Activated naive CD4-positive, alpha-beta T cell treated with anti-CD3 and anti-CD28 coated beads, Interleukin-2, amount 50 U/mL, for 24 hours (primary cell): Measurements from ENCODE around the gene NEK6.

Experiments used
- H3K27ac Mint-ChIP-seq: one replicate; pipeline ENCODE4 v1.8.0; 2021; ENCODE audit warnings: mild to moderate bottlenecking, mixed read lengths
- H3K27me3 Mint-ChIP-seq: one replicate; pipeline ENCODE4 v1.8.0; 2021; ENCODE audit warnings: mixed read lengths
- H3K36me3 Mint-ChIP-seq: one replicate; pipeline ENCODE4 v1.8.0; 2021; ENCODE audit warnings: mixed read lengths
- H3K4me1 Mint-ChIP-seq: one replicate; pipeline ENCODE4 v1.8.0; 2021; ENCODE audit warnings: mixed read lengths
- H3K4me3 Mint-ChIP-seq: one replicate; pipeline ENCODE4 v1.8.0; 2021; ENCODE audit warnings: mild to moderate bottlenecking, mixed read lengths
- H3K9me3 Mint-ChIP-seq: one replicate; pipeline ENCODE4 v1.8.0; 2021; ENCODE audit warnings: mixed read lengths

The NEK6 gene

DNA sequence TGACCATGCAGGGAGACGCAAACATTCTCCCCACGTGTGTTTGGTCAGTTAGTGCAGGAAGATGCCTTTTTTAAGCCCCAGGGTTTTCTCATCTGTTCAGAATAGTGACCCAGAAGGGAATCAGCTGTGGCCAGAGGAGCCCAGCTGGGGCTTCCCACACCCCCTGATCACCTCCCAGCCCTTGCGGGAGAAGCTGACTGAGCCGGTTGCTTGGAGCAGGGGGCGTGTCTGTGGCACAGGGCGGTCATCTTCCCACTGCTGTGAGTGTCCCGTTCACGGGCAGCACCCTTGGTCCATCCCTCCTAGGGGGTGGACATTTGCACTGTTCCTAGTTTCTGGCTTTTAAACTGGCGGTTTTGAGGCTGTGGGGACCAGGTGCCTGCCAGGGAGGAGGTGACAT, 69.7 kb downstream of the NEK6 start:
- no peak overlapping the region for H3K27ac Mint-ChIP-seq
- no peak overlapping the region for H3K4me3 Mint-ChIP-seq
- no peaks in the 10 kb centered on the region for H3K9me3 Mint-ChIP-seq
- no peaks in the 10 kb centered on the region for H3K4me1 Mint-ChIP-seq
- no peaks in the 10 kb centered on the region for H3K27me3 Mint-ChIP-seq
- H3K36me3 Mint-ChIP-seq: no peaks in the 10 kb centered on the region

DNA sequence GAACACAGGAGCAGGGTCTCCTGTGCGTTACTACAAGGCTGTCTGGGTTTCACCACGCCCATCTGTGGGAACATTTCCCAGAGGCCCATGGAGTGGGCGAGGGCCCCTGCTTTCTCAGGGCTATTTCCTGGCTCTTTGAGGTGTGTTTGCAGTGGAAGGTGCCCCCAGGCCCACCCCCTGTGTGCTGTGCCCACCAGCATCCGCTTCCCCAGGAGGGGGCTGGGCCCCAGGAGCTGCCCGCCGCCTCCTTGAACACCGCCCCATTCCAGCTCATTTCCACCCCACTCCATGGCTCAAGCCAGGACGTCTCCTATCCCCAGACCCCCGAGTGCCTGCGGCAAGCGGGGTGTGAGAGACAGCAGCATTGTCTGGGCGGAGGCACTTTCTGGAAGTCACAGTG, 70.5 kb downstream of the NEK6 start:
- Mint-ChIP-seq H3K4me1 (no peaks in the 10 kb centered on the region), H3K9me3 (no peaks in the 10 kb centered on the region), H3K4me3 (no peak overlapping the region), H3K27me3 (no peaks in the 10 kb centered on the region), H3K27ac (no peak overlapping the region), H3K36me3 (no peaks in the 10 kb centered on the region)

DNA sequence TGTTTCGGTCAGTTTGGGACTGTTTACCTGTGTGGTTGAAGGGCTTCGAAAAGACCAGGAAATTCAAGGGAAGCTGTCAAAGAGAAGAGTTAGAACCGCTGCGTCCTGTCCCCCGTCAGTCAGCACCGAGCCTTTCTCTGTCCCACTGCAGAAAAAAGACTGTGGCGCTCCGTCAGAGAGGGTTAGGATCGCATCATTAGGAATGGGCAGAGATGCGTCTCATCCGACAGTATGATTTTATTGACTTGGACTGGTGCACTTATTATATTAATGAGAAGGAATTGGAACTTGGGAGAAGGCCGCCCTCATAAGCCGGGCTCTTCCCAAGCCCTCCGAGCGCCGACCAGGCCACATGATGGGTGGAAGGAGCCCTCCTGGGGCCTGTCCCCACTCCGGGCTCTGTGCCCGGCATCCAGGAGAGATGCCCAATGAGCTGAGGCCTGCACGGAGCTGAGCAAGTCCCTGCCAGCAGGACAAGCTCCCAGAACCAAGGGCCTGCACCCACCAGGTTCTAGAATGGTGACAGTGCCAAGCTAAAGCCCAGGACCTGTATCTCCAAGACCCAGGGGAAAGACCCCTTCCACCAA, 71.5 kb downstream of the NEK6 start:
- Mint-ChIP-seq H3K36me3 (no peaks in the 10 kb centered on the region), H3K4me3 (no peak overlapping the region), H3K27me3 (no peaks in the 10 kb centered on the region), H3K4me1 (no peaks in the 10 kb centered on the region), H3K9me3 (no peaks in the 10 kb centered on the region), H3K27ac (no peak overlapping the region)

DNA sequence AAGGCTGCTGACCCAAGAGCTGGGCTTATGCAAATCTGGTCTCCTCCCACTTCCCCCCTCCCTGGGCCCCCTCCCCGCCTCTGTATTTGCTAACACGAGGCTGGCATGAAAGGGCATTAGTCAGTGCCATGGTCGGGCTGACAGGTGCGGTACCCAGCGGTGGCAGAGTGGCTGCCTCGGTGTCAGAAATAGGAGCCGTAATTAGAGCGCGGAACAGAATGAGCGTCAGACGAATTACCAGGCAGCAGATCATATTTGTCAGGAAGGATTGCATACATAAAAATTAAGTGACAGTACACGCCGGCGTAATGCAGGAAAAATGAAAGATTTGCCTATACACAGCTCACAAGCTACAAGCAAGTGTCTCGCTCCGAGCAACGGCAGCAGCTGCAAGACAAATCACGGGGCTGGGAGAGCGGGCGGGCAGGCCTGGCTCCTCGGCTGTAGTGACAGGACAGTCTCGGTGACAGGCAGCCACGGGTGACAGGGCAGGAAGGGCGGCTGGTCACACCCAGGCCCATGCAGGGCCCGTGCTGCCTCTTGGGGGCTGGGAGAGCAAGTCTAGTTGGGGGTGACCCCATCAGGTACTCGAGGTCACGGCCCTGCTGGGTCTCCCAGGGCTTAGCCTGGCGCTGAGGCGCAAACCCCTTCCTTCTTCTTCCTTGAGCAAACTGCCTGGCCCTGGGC, 72.4 kb downstream of the NEK6 start:
- H3K4me3 Mint-ChIP-seq: no peak overlapping the region
- no peaks in the 10 kb centered on the region for H3K36me3 Mint-ChIP-seq
- H3K9me3 Mint-ChIP-seq: no peaks in the 10 kb centered on the region
- no peaks in the 10 kb centered on the region for H3K4me1 Mint-ChIP-seq
- no peak overlapping the region for H3K27ac Mint-ChIP-seq
- H3K27me3 Mint-ChIP-seq: no peaks in the 10 kb centered on the region

DNA sequence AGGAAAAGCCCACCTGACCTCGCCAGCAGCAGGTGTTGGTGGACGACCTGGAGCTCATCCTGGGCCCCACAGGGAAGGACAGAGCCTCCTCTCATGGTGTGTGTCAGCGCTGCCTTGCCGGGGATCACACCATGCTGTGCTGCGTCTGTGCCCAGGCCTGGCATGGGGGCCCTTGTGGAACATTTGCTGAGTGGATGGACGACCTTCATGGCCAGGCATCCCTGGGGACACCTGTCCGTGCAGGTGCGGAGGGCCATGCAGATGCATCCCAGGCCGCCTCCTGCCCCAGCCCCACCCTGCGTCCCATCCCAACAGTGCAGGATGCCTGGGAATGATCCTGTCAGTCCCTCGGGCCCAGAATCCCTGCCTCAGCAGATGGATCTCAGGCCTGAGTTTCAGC, 73.8 kb downstream of the NEK6 start:
- H3K9me3 Mint-ChIP-seq: no peaks in the 10 kb centered on the region
- no peaks in the 10 kb centered on the region for H3K27me3 Mint-ChIP-seq
- H3K36me3 Mint-ChIP-seq: no peaks in the 10 kb centered on the region
- no peak overlapping the region for H3K27ac Mint-ChIP-seq
- no peak overlapping the region for H3K4me3 Mint-ChIP-seq
- no peaks in the 10 kb centered on the region for H3K4me1 Mint-ChIP-seq

DNA sequence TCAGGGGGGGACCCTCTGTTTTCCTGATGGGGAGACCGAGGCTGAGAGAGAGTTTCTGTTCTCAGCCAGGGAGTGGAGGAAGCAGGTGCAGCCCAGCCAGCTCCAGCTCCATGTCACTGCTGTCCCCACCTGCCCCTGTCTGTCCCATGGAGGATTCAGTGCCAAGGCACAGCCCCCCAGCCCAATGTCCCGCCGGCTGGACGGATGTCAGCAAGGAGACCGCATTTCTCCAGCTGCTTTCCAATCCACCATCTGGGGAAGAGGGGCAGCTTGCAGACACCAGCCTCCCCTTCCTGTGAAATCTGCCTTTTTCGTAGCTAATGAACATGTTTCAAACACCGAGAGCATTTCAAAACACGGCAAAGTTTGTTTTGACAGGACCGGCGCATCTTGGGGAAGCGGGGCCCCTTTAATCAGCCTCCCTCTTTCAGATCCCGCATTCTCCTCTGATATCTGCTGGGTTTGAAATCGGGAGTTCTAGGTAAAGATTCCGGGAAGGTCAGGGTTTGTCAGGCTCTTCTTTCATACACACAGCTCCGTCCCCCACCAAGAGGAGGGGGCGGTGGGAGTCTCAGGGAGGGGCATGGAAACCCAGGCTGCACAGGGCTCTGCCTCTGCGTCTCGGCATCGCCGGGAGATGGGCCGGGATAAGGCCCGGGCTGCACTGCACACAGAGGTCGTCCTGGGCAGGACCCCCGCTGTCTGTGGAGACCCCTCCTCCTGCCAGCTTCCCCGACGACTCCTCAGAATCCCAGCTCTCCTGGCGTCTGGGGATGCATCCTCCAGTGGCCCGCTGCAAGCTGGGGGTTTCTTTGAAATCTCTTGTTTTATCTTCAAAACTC, 74.8 kb downstream of the NEK6 start:
- no peaks in the 10 kb centered on the region for H3K36me3 Mint-ChIP-seq
- no peak overlapping the region for H3K4me3 Mint-ChIP-seq
- H3K4me1 Mint-ChIP-seq: no peaks in the 10 kb centered on the region
- no peaks in the 10 kb centered on the region for H3K27me3 Mint-ChIP-seq
- H3K27ac Mint-ChIP-seq: no peak overlapping the region
- no peaks in the 10 kb centered on the region for H3K9me3 Mint-ChIP-seq

DNA sequence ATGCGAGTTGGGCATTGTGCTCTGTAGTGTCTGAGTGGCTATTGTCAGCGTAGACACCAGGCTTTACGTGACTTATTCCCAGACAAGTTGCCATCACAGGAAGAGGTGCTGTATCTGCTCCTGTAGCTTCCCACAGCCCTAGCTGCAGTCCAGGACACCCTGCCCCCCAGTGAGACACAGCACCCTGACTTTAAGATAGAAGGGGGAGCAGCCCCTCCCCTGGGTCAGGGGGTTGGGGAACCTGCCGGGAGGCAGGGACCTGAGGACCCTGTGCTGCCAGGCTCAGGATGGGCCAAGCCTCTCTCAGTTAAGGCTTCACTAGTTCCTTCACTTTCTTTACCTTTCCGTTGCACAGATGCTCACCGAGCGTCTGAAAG, 75.4 kb downstream of the NEK6 start:
- Mint-ChIP-seq H3K36me3 (no peaks in the 10 kb centered on the region), H3K27me3 (no peaks in the 10 kb centered on the region), H3K9me3 (no peaks in the 10 kb centered on the region), H3K4me3 (no peak overlapping the region), H3K27ac (no peak overlapping the region), H3K4me1 (no peaks in the 10 kb centered on the region)

DNA sequence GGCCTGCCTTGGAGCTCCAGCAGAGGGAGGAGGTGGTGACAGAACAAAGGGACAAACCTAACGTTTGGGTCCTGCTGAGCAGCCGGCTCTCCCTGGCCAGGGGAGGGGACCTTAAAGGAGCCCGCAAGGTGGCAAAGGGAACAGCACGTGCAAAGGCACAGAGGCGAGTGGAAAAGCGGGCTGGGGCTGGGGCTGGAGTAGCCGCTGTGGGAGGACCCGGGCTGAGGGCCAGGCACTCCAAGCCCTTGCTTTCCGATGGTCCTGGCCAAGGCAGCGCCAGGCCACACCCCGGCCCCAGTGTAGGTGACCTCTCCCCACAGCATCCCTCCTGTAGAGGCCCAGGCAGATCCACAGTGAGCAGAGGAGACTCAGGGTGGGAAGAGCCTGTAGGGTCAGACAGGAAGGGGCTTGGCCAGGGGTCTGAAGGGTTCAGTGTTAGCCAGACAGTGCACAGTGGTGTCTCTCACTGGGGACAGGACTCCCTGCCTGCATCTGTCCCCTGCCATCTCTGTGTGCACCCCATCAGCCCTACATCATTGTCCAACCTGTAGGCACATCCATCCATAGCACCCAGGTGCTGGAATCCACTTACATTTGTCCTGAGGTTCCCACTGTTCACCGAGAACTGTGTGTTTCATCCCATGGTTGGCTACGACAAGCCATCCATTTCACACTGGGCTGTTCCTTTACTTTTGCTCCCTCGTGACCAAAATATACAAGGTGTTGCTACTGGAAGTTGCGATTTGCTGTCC, 77.0 kb downstream of the NEK6 start:
- Mint-ChIP-seq H3K9me3 (no peaks in the 10 kb centered on the region), H3K27ac (no peak overlapping the region), H3K36me3 (no peaks in the 10 kb centered on the region), H3K27me3 (no peaks in the 10 kb centered on the region), H3K4me3 (no peak overlapping the region), H3K4me1 (no peaks in the 10 kb centered on the region)

DNA sequence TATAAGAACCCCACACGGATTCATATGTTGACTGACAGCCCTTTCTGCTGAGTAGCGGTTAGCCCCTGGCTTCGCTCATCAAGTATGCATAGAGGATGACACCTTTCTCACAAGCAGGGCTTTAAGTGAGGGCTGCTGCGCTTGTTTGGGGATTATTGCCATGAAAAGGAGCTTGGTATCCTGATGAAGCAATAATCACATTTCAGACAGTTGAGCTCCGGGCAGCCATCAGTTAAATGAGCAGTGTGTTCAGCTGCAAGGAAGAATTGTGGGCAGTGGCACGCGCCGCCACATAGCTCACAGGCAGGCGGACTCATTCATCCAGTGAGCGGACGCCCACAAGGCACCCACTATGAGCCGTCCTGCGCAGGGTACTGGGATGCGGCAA, 77.6 kb downstream of the NEK6 start:
- H3K36me3 Mint-ChIP-seq: no peaks in the 10 kb centered on the region

DNA sequence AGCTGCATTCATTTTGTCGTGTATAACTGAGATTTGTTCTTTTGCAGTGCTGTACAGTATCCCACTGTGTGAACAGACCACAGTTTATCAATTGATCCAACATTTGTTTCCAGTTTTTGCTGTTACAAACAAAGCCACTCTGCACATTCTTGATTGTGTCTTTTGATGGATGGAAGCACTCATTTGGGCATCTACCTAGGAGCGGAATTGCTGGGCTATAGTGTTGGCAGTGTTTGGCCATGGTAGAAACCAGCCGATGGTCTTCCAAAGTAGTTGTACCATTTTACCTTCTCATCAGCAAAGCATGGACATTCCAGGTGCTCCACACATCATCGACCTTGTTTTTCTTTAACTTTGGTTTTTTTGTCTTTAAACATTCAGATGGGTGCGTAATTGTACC, 79.8 kb downstream of the NEK6 start:
- H3K9me3 Mint-ChIP-seq: no peaks in the 10 kb centered on the region
- no peaks in the 10 kb centered on the region for H3K4me1 Mint-ChIP-seq
- H3K4me3 Mint-ChIP-seq: no peak overlapping the region
- no peaks in the 10 kb centered on the region for H3K27me3 Mint-ChIP-seq
- H3K36me3 Mint-ChIP-seq: no peaks in the 10 kb centered on the region
- H3K27ac Mint-ChIP-seq: no peak overlapping the region

More for the DNA sequence above, 77.6 kb downstream of the NEK6 start:
- no peak overlapping the region for H3K4me3 Mint-ChIP-seq
- no peak overlapping the region for H3K27ac Mint-ChIP-seq
- H3K9me3 Mint-ChIP-seq: no peaks in the 10 kb centered on the region
- H3K27me3 Mint-ChIP-seq: no peaks in the 10 kb centered on the region
- H3K4me1 Mint-ChIP-seq: no peaks in the 10 kb centered on the region

DNA sequence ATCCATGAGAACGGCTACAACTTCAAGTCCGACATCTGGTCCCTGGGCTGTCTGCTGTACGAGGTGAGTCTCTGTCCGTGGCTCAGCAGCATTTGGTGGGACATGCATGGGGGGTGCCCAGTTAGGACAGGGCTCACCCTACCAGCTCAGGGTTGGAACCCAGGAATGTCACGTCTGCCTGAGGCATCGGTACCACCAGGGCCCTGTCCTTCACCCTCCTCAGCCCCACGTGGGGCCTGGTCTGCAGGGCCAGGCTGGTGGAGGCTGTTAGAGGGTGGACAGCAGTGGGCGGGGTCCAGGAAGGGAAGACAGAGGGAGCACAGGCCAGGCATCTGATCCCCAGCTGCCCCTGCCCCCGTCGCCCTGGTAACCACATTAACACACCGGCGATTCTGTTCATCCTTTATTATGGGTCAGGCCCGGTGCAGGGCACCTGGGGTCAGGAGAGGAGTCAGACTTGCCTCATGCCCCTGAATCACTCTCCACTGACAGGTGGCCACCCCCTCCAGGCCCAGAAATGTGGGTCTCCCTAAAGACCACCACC, 81.9 kb downstream of the NEK6 start:
- Mint-ChIP-seq H3K27ac (no peak overlapping the region), H3K27me3 (no peaks in the 10 kb centered on the region), H3K36me3 (no peaks in the 10 kb centered on the region), H3K4me3 (no peak overlapping the region), H3K9me3 (no peaks in the 10 kb centered on the region), H3K4me1 (no peaks in the 10 kb centered on the region)

DNA sequence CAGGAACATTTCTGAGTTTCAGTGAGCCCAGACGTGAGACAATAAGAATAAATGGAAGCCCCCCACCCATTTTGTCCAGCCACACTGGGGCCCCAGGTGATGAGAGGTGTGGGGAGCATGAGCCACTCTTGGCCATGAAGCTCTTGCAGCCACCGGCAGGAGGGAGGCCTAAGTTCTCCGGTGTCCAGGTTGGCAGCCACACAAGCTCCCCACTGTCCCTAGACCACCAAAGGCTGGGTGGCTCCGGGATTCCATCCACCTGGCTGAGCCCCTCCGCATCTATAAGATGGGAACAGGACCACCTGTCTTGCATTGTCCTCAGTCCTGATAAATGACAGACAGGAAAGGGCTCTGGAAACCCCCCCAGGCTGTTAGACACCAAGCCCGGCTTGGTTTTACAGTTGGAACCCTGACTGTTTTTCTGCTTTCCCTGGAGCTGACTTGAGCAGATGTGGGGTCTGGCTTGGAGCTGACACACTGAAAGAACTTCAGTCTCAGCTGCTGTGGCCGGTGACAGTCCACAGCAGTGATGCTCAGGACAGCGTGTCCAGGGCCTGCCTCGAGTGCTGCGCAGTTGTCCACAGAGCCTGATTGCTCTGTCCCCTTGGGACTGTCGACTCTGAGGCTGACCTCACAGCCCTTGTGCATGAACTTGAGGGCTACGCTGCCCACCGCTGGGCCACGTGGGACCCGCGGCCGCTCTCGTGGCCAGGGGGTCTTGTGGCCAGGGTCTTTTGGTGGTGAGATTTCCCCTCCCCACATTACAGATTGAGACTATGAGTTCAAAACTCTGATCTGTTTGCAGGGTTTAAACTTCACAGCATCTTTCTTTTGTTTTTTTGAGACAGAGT, 82.7 kb downstream of the NEK6 start:
- Mint-ChIP-seq H3K27me3 (no peaks in the 10 kb centered on the region), H3K27ac (no peak overlapping the region), H3K36me3 (no peaks in the 10 kb centered on the region), H3K4me1 (no peaks in the 10 kb centered on the region), H3K9me3 (no peaks in the 10 kb centered on the region), H3K4me3 (no peak overlapping the region)

DNA sequence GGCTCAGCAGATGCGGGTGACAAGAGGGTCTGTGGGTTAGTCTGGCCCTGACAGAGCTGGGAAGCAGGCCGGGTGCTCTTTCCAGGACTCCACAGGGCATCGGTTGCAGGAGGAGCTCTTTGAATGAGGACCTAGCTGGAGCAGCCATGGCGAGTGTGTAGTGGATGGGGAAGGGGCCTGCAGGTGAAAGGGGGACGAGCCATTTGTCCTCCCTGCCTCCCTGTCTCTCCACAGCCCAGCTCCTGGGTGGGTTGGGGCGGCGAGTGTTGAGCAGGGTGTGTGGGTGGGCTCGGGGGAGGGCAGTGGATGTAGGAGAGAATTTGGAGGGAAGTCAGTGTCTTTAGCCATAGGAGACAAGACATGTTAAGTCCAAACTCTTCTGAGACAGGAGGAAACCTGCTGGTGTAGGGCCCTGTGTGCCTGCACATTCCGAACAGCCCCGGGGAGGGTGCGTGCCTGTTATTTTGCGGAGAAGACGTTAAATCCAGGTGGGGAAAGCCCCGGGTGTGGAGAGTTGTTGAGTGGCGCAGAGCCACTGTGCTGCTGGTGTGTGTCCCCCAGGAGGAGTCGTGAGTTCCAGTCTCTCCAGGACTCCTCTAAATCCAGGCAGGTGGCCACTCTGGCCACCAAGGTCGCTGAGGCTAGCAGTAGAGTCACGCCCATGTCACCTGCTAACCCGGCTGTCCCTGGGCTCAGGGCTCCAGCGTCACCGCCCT, 83.9 kb downstream of the NEK6 start:
- Mint-ChIP-seq H3K36me3 (no peaks in the 10 kb centered on the region), H3K9me3 (no peaks in the 10 kb centered on the region), H3K4me3 (no peak overlapping the region), H3K27ac (no peak overlapping the region), H3K27me3 (no peaks in the 10 kb centered on the region), H3K4me1 (no peaks in the 10 kb centered on the region)

DNA sequence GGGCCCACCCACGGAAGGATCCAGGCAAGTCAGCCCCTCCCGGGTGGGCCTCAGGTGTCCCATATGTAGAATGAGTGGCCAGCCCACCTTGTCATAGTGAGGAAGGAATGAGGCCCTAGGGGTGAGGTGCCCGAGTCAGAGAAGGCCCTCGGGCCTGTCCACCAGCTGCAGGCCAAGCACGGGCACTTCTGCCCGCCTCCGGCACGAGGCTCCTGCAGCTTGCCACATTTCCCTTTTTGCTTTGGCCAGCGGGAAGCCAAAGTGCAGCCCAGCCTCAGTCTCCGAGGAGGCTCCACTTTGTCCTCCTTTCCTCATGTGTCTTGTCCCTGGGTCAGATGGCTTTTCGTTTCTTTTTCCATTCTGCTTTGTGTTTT, 84.6 kb downstream of the NEK6 start:
- Mint-ChIP-seq H3K27ac (no peak overlapping the region), H3K4me1 (no peaks in the 10 kb centered on the region), H3K4me3 (no peak overlapping the region), H3K9me3 (no peaks in the 10 kb centered on the region), H3K36me3 (no peaks in the 10 kb centered on the region), H3K27me3 (no peaks in the 10 kb centered on the region)
